GM21360 (cell line): Measurements from ENCODE around the gene PPFIA4.

Experiments used
- ATAC-seq: cut with Tn5 transposase; IDR thresholded peaks from one replicate; pipeline ENCODE4 v1.9.1; 2021; ENCODE audit warnings: mild to moderate bottlenecking, moderate library complexity; ENCODE audit not compliant: unreplicated experiment

PPFIA4 gene

DNA sequence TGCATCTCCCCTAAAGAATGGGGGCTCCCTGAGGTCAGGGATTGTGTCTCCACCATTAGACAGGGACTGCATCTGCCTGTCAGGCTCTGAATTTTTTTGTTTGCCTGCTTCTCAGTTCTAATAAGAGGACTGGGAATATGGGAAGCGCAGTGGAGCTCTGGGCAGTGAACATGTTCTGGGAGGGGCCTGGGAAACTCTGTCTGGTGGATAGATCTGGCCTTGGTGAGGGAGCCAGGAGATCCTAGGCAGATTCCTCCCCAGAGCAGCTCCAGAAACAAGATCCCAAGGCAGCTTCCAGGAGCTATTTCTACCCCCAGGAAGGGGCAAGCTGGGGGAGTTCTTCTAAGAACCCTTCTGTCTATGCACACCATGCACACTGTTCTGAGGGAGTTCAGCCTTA lies 72.2 kb downstream of the PPFIA4 start:
- no peak for ATAC-seq

DNA sequence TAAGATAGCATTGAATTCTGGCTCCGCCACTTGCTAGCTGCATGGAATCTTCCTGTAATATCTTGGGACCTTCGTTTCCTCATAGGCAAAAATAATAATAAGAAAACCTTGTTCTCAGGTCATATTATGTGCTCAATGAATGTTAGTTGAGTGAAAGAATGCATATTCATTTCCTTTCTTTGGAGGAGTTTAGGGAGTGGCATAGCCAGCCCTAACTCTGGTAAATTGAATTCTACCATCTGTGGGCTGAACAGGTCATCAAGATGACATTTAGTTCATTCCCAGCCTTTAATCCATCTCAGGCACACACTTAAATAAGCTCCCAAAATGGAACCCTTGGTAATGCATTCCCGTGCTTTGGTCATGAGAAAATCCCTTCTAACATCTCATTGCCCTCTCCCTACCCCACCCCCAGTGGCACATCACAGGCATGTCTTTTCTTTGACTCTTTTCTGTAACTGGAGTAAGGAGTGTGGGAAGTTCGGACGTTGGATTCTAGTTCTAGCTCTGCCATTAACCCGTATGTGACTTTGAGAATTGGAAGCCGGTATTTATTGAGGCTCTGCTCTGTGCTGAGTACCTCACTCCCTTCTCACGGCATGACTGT lies 72.7 kb downstream of the PPFIA4 start:
- no peak for ATAC-seq

DNA sequence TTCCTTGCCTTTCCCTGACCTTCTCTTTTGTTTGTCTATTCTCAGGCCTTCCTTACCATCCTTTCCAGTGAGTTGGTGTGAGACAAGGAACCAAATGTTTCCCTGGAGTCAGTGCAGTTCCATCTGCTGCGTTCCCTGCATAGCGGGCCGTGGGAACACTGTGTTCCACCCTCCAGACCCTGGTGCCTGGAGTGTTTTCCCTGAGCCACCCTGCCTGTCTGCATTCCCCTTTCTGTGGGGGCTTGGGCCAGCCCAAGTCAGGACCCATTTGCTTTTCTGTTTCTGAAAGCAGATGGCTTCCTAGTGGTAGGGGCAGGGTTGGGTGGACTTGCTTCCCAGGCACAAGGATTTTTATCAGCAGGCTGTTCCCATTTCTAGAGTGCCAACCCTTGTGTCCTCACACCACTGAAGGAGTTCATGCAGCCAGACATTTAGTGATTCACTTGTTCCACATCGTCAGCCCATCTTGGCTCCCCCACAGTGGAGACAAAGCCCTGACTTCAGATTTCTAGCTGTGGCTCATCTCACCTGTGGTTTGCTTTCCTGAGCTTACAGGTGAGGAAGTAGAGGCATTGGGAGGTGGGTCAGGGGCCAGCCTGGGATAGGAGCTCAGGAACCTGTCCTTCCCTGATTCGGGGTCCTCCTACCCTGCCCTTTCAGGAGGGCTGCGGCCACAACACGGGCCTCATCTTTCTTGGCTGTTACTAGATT lies 73.7 kb downstream of the PPFIA4 start:
- no peak for ATAC-seq

DNA sequence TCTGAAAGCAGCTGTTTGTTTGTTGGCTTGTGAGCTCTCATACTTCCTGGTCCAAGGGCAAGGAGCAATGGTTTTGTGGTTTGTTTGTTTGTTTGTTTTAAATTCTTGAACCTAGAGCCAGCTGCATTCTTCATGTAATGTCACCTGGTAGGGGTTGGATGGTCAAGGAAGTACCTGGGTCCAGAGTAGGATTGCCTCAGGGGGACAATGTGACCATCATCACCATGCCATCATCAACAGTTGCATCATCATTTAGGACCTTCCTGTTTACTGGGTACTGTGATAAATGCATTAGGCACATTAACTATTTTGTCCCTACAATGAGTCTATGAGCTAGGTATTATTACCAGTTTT lies 74.2 kb downstream of the PPFIA4 start:
- no peak for ATAC-seq

DNA sequence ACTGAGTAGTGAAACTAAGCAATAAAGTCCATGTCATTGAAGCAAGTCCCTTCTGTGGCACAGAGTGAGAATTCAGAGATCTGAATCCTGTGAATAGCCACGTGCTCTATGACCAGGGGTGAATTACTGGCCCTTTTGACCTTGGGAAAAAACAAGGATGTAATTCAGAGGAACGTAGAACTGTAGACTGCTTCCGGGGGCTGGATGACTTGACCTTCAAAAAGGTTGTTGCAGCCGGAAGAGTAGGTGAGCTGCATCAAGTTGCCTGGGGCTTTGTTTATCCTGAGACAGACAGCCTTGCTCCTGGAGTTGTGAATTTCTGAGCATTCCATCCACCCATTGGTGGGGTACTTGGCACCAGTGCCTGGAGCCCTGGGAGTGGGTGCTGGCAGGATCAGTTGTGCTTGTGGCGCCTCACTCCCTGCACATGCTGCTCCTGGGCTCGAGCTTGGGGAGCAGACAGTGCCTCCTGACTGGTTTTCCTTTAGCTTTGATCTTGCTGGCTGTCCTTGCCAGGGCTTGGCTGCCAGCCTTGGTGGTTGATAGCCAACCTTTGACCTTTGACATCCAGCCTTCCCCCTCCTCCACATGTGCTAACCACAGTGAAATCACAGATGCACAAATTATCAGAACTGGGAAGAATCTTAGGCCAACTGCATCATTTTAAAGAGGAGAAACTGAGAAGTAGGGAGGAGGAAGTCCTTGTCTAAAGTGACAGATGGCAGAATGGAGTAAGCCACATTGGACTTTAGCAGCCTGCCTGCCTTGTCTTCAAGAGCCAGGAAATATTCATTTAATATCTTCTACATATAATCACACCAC lies 75.7 kb downstream of the PPFIA4 start:
- ATAC-seq, result no peak

DNA sequence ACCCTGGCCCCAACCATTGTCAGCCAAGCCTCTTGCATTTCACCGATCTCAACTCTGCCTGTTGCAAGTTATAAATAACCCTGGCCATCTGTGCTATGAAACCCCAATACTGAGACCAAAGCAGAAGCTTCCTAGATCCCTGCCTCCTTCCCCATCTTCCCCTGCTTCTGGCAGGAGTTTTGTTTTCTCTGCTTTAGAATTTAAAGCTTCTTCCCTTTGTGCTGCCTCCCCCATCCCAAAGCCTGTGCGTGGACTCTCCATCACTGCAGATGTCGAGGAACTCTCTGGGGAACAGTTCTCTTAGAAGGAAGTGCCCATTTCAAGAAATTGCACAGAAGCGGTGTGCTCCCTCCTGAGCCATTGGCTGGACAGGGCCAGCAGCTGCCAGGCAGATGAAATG lies 76.9 kb downstream of the PPFIA4 start:
- ATAC-seq, result no peak

DNA sequence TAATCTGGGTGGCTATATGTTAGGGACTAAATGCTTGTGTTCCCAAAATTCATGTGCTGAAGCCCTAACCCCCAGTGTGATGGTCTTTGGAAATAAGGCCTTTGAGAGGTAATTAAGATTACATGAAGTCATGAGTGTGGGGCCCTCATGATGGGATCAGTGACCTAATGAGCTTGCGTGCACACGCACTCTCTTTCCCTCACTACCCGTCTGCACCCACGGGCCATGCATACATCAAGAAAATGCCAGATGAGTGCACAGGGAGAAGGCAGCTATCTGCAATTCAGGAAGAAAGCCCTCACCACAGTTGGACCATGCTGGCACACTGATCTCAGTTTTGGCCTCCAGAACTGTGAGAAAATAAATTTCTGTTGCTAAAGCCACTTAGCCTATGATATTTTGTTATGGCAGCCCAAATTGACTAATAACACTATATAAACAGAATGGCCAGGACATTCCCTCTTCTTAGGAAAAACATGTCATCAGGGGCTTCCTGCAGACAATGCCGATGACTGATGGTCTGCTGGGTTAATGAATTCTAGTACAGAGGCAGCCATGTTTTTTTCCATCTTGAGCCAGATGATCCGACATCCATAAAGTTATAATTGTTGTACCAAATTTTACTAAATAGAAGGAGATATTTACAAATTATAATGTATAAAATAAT lies 77.7 kb downstream of the PPFIA4 start:
- no peak for ATAC-seq

DNA sequence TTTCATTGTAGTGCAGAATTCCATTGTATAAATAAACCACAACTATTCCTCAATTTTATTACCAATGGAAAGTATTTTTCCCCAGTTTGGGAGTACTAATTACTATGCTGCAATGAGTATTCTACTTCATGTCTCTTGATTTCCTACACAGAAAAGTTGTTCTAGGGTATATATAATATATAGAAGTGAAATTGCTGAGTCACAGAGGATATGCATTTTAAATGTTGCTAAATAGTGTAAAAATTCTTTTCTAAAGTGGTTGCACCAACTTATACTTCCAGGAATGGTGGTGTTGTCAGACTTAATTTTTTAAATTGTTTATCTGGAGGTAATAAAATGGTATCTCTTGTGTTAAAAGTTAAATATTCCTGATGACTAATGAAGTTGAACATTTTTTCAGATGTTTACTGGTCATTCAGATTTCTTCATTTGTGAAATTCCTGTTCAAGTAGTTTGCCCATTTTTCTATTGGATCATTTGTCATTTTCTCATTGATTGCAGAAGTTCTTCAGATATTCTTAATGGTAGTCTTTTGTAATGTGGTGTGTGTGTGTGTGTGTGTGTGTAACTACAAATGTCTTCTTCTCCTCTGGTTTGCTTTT lies 78.6 kb downstream of the PPFIA4 start:
- ATAC-seq, result no peak

DNA sequence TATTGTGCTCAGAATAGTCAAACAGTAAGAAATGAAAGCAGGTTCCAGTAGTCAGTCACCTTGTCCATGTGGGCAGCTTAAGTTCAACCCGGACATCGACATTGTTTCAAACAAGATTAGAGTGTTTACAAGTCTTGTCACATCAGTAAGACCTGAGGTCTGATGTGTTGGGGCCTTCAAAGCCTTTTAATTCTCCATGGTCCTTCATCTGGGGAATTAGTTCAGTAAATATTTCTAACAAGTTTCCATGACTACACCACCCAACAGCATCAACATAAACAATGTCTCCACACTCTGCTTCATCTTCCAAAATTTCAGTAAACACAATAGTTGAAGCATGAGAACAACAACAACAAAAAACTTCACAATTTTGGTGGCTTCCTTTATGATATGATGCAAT lies 86.2 kb downstream of the PPFIA4 start:
- no peak for ATAC-seq

DNA sequence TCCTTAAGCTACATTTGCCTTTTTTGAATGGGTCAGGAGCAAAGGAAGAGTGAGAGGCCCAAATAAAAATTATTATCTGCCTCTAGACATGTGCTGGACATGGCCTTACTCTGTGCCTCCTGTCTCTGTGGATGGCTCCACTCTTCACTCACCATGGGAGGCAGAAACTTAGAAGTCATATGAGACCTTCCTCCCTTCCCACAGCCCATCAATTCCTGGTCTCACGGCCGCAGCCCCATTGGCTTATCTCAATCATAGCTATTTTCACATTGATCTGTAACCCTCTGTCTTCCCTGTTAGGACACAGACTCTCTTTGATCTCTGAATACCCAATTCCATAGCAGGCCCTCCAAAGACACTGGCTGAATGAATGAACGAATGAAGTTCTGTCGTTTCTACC lies 87.0 kb downstream of the PPFIA4 start:
- ATAC-seq, result no peak

DNA sequence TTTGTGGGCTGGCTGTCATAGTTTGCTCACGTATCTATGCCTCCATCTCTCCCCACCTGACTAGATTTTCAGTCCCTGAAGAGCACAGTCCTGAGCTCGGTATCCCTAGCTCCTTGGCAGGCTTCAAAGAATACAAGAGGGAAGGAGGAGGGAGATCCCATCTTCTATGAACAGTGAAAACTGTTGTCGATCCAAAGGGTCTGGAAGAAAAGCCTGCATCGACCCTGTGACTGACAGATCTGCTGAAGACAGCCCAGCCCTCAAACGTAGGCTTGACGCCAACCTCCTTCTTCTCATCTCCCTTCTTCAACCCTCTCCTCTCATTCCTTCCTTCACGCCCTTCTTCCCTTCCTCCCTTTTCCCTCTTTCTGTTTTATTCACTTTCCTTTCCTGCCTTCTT lies 87.9 kb downstream of the PPFIA4 start:
- ATAC-seq, result no peak

DNA sequence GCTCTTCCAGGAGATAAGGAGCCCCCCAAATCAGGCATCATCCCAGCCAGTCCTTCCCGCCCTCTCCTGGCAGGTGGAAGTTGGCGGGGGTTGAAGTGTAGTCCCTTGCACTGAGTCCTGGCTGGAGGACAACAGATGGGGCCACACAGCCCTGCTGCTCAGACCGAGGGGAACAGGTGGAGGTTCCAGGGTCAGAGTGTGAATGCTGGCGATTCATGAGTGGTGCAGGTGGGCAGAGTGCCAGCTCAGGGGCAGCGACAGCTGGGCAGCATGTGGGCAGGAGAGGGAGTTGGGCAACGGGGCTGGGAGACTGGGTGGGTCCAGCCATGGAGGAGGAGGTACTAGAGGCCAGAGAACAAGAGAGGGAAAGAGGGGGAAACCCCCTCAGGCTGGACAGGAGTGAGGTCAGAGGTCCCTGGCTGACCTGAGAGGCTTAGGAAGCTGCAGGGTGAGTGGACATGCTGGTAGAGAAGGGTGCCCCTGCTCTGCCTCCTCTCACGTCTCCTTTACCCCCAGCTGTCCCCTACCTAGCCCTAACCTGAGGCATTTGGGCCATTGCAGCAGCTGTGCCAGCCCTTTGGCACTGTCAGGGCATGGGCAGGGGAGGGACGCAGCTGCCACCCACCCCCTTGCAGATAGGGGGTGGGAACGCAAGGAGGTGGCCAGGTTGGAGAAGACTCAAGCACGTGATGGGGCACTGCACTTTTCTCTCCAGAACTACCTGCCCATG lies 90.0 kb downstream of the PPFIA4 start:
- no peak for ATAC-seq

DNA sequence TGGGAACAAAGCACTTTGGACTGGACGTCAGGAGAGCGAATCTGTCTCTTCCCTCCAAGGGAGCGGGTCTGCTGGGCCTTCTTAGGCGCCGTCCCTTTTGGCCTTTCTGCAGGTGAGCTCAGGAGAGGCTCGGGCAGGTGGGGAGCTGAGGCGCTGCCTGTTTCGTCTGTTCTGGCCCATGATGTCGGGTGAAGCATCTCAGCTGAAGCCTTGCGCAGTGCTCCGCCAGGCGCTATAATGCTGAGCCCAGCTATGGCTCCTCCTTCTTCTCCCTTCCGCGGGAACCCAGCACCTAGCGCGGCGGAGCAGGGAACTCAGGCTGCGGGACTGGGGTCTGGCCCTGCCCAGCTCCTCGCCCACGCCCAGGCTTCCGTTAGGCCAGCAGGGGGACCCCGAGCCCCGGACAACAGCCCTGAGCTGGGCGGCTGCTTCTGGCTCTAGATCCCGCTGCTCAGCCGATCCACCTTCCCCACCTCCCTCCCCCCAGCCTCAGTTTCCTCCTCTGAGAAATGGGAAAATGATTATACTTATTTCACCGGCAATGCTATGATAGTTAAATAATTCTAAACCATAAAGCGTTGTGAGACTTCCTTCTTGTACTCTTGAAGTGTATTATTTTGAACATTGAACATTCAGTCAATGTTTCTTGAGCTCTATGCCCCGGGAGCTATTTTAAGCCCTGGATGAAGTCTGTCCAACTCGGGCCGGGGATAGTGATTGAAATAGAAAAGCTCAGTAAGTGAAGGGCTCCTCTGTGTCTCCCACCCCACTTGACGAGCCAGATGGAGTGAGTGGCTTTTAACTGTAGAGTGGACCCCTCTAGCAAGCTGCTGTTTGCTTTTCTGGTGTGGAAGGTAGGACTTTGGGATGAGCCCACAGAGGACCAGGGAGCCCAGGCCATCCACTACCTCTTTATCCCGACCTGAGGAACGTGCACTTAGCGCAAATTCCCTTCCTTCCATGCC lies 91.6 kb downstream of the PPFIA4 start:
- no peak for ATAC-seq

DNA sequence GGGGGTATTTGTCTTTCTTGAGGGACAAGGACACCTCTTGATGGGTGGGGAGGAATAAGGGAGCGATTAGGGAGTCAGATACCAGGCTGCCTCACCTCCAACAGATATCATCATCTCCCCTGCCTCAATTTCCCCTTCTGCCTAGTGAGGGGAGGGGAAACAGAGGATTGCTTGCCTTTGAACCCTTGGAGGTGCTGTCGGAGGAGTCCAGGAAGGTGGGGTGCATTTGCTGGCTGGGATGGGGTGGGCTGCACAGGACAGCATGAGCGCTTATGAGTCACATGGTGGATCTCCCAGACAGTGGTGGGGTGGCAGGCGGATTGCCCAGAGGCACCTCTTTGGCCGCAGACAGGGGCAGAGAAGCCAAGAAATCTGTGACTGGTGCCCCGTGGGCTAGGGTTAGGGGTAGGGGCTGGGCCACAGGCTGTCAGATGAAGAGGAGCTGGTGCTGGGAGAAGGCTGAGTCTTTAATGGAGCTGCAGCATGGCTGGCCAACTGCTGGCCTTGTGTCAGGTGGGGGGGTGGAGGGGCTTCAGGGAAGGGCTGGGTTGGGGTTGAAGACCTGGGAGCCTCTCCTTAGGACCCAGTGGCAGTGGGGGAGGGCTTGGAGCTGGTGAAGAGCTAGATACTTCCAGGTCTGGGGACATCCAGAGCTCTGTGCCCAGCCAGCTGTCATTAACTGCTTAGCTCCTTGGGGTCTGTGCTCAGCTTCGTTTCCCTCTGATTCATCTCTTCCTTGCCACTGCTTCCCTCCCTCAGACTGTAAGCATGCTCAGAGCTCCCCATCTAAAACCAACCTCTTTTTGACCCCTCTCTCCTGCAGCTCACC lies 94.2 kb downstream of the PPFIA4 start:
- ATAC-seq, result no peak

DNA sequence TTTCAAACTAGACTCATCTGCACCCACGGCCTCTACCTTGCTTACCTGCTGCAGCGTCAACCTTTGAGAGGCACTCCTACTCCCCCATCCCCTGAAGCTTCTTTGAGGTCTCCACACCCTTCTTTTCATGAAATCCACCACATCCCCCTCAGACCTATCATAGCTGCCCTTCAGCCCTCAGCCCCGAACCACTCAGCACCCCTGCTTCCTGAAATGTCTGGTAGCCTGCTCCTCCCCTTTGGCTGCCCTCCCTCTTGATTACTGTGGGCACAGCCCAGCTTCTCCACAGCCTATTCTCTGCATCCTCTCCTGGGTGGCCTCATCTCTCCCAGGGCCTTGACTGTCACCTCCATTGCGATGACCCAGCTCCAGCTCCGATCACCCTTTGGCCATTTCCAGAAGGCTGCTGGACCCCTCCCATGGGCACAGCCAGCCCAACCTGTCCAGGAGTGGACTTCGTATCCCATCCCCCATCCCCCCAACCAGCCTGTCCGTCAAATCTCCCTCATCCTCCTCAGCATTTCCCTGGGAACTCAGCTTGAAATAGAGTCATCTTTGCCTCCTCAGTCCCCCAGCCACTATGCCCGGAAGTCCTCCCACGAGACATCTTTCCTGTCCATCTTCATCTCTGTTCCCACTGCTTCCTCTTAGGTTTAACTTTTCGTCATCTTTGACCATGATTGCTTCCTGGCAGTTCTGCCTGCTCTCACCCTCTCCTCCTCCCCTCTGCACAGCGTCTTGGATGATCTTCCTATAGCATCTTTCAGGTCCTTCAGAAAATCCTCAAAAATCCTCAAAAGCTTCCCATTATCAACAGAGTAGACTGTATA lies 95.1 kb downstream of the PPFIA4 start:
- no peak for ATAC-seq

DNA sequence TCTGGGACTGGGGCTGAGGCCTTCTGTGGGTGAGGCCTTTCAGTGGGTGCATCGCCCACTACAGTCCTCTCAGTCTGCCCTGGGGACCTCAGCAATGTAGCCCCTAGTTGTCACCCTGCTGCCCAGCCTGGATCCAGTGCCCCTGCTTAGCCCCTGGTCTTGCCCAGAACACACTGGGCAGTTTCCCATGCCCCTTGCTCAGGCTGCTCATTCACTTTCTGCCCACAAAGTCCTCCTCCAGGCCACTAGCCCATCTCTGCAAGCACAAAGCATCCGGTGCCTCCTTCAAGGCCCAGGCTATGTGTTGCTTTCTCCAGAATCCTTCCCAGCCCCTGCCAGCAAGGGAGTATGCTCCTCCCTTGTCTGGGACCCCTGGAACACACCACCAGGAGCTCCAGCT lies 95.9 kb downstream of the PPFIA4 start:
- no peak for ATAC-seq

DNA sequence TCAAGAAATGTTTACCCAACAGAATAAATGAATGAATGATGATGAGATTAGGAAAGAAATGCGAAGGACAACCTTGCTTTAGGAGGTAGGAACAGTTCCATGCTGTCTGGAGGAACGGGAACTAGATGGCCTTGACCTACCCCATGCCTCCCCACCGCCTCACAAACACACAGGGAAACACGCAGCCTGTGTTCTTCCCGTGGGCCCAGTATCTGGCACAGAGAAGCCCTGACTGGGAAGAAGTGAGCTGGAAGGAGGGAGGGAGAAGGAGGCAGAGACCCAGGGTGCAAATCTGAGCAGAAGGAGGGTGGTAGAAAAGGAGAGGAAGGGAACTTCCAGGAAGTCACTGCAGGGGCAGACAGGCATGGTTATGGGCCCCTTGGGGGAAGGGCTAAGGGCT lies 97.7 kb downstream of the PPFIA4 start:
- ATAC-seq, result no peak
